Neutrophil (primary cell): ENCODE data around the gene WDR62.

Source experiments
- H3K27ac ChIP-seq: fragments of 200-600 bp; sonication (generic); 2 replicates; pipeline ENCODE4 v1.5.1; 2016; ENCODE audit warnings: mild to moderate bottlenecking, moderate library complexity
- H3K27me3 ChIP-seq: fragments of 200-600 bp; sonication (generic); 2 replicates; pipeline ENCODE4 v1.6.0; 2016; ENCODE audit warnings: mild to moderate bottlenecking
- H3K36me3 ChIP-seq: fragments of 200-600 bp; sonication (generic); 2 replicates; pipeline ENCODE4 v1.5.1; 2017
- H3K4me1 ChIP-seq, 2 experiments: fragments of 200-600 bp in 1 of 2; sonication (generic) in 1 of 2; 1 replicate in 1 of 2; 2 replicates in 1 of 2; pipeline versions ENCODE4 v1.5.1 to v1.6.1; 2013 to 2016; ENCODE audit warnings: low read depth in 1 of 2, low read length in 1 of 2, mild to moderate bottlenecking in 1 of 2, moderate library complexity in 1 of 2; ENCODE audit not compliant: control insufficient read depth in 1 of 2, insufficient read depth in 1 of 2
- H3K4me3 ChIP-seq, 2 experiments: fragments of 200-600 bp in 1 of 2; sonication (generic) in 1 of 2; 1 replicate in 1 of 2; 2 replicates in 1 of 2; pipeline ENCODE4 v1.5.1; 2013 to 2016; ENCODE audit warnings: low read depth in 1 of 2, low read length in 1 of 2, mild to moderate bottlenecking in 1 of 2, moderate library complexity in 1 of 2
- H3K9me3 ChIP-seq: fragments of 200-600 bp; sonication (generic); 2 replicates; pipeline ENCODE4 v1.5.1; 2016
- TF ChIP-seq, protein P1 (sequence below): fragments of 200-600 bp; sonication (generic); IDR thresholded peaks from 2 replicates; pipeline ENCODE4 v1.5.1; 2016; ENCODE audit warnings: antibody characterized with exemption

Gene WDR62

GRCh38 chr19:36054119-36054732, 471 bp upstream of the WDR62 start, which contains the start of gene THAP8:
Gene THAP8 (minus strand): TSS chr19:36054285. CDS start chr19:36054217, 68 bp downstream.
- Histone ChIP-seq H3K4me1 (peaks cover 21 to 22% of the 10 kb centered on the region in 2 experiments), H3K9me3 (no peaks in the 10 kb centered on the region), H3K36me3 (peaks cover 3% of the 10 kb centered on the region), H3K27me3 (no peaks in the 10 kb centered on the region), H3K27ac (peak within 1 kb of the TSS; percentile 97), H3K4me3 (peak within 1 kb of the TSS; percentile 89 to 98)
- TF ChIP-seq, protein P1, sequence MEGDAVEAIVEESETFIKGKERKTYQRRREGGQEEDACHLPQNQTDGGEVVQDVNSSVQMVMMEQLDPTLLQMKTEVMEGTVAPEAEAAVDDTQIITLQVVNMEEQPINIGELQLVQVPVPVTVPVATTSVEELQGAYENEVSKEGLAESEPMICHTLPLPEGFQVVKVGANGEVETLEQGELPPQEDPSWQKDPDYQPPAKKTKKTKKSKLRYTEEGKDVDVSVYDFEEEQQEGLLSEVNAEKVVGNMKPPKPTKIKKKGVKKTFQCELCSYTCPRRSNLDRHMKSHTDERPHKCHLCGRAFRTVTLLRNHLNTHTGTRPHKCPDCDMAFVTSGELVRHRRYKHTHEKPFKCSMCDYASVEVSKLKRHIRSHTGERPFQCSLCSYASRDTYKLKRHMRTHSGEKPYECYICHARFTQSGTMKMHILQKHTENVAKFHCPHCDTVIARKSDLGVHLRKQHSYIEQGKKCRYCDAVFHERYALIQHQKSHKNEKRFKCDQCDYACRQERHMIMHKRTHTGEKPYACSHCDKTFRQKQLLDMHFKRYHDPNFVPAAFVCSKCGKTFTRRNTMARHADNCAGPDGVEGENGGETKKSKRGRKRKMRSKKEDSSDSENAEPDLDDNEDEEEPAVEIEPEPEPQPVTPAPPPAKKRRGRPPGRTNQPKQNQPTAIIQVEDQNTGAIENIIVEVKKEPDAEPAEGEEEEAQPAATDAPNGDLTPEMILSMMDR: peak; percentile 71

- H3K27me3 ChIP-seq: no peaks in the 10 kb centered on the region
- TF ChIP-seq, protein P1: no peak
- no peak overlapping the region for H3K27ac ChIP-seq
- no peaks in the 10 kb centered on the region for H3K9me3 ChIP-seq
- H3K4me3 ChIP-seq: no peak overlapping the region
- H3K4me1 ChIP-seq: peaks cover 12 to 13% of the 10 kb centered on the region in 2 experiments
- peaks cover 14% of the 10 kb centered on the region for H3K36me3 ChIP-seq
Observed at GRCh38 chr19:36058481-36059179, 3.9 kb downstream of the WDR62 start.

GRCh38 chr19:36059180-36059910, 4.6 kb downstream of the WDR62 start:
- H3K27me3 ChIP-seq: no peaks in the 10 kb centered on the region
- H3K27ac ChIP-seq: no peak overlapping the region
- peaks cover 14% of the 10 kb centered on the region for H3K36me3 ChIP-seq
- TF ChIP-seq, protein P1: no peak
- peaks cover 10 to 13% of the 10 kb centered on the region in 2 experiments for H3K4me1 ChIP-seq
- H3K9me3 ChIP-seq: no peaks in the 10 kb centered on the region
- H3K4me3 ChIP-seq: no peak overlapping the region

DNA sequence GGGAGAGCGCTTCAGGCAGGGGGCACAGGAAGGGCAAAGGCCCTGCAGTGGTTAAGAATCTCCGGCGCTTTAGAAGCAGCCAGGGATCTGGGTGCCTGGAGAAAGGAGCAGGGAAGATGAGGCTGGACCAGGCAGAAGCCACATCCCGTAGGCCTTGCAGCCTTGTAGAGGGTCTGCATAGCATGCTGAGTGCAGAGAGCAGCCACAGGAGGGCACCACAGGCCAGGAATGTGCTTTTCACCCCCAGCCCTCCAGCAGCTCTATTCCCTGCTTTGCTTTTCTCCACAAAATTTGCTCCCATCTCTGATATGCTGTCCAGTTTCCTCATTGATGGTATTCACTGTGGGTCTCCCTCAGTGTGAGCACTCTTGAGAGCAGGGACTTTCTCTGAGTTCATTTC, 5.7 kb downstream of the WDR62 start:
- H3K27ac ChIP-seq: no peak overlapping the region
- peaks cover 4 to 6% of the 10 kb centered on the region in 2 experiments for H3K4me1 ChIP-seq
- H3K4me3 ChIP-seq: no peak overlapping the region
- no peaks in the 10 kb centered on the region for H3K27me3 ChIP-seq
- TF ChIP-seq, protein P1: no peak
- peaks cover 20% of the 10 kb centered on the region for H3K36me3 ChIP-seq
- no peaks in the 10 kb centered on the region for H3K9me3 ChIP-seq

DNA sequence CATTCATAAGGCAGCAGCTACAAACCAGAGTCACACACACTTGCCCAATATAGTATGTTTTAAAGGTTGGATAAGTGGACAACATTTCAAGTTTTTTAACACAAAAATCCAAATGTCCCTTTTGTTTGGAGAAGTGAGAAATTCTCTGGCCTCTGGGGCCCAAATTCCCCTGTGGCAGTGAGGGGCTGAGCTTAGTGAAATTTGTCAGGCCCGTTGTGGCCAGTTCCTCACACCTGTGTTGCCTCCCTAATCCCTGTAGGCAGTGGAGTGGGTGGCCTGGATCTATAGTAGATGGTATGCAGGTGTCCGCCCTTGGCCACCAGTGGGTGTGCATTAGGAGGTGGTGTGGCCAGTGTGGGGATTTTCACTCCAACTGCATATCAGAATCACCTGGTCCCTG, 6.7 kb downstream of the WDR62 start:
- Histone ChIP-seq H3K9me3 (no peaks in the 10 kb centered on the region), H3K27ac (no peak overlapping the region), H3K36me3 (peaks cover 30% of the 10 kb centered on the region), H3K4me3 (no peak overlapping the region), H3K27me3 (no peaks in the 10 kb centered on the region), H3K4me1 (no peaks in the 10 kb centered on the region)
- TF ChIP-seq, protein P1: no peak
